NCI-H226 (cell line): ENCODE results near the gene FAM229A.
"Not testable (repeated sequence)": the region's sequence is repeated elsewhere in the genome, so short reads cannot be mapped to it uniquely, and the experiment has no call there.

Experiments
- DNase-seq: peaks from one replicate; pipeline ENCODE4 v3.0.0-alpha.2; 2015

FAM229A gene, protein sequence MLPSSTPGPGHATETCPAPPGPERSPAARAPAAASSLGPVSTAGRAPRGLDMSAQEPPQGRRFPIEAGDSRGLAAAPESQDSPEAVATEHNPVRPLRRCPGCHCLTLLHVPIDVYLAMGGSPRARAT

DNA sequence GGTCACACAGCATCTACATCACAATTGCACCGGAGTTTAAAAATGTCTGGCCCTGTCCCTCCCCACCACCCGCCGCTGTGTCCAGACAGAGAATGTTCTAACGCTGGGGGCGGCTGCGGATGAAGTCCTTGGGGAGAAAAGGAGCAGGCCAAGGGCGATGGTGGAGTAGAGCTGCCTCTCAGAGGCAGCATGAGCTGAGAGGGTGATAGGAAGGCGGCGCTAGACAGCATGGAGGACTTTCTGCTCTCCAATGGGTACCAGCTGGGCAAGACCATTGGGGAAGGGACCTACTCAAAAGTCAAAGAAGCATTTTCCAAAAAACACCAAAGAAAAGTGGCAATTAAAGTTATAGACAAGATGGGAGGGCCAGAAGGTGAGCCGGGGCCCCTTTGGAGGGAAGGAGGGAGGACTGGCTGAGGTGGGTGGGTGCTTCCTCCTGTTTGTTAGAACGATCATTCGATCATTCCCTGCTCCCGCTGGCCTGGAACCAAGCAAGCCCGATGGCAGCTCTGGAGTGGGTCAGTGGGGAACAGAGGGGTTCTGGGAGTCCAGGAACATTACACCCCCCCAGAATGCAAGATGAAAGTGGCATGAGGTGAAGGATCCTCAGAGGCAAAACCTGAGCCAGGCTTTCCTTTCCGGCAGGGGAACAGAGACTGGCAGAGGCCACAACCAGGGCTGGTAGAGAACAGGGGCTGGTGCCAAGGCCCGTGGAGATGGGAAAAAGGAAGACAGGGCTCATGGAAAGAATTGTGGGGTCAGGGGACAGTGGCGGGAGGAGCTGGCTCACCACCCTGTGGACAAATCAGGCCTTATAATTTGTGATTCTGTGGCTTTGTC, at the start of gene FAM229A, which contains the start of gene TSSK3:
Gene FAM229A, minus strand, starts transcription at position 12 of the 840 bp plus-strand sequence. CDS start 394 bp downstream, outside the sequence.
Gene TSSK3, plus strand, starts transcription at position 66 of the 840 bp plus-strand sequence. Its CDS starts 163 bp downstream, at position 229.
- DNase-seq = no peak

DNA sequence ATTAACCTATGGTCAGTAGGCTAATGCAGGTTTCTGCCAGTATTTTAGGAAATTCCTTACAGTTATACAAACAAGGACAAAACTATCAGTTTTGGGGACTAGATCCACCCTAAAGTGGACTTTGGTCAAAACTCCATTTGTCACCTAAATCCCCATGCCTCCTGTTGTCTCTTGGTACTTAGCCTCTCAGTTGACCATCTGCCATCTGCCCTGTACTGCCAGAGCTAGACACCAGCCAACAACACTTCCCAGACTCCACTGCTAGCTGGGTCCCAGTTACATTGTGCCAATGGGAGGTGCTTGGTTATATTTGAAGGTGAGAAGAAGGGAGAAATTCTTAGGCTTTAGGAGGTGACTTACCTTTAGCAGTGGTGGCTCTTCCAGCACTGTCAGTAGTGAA, 49.0 kb upstream of the FAM229A start:
- no peak for DNase-seq

DNA sequence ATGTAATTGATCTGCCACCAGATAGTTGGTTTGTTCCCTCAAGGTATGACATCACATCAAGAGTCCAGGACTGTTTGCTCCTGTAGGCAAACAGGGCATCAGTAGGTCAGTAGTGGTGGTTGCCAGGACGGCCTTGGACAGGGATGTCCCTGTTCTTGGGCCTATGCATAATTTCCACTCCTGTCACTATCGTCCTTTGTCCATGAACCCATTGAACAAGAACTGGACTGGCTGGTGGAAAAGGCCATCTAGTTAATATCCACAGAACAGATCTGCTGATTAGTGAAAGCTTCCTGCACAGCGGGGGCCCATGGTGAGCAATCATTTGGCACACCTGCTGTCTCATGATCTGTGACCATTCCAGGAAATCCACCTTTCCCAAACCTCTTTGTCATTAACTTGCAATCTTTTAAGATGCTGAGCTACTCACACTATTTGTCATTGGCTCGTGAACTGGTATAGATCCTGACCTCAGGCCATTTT, 44.4 kb upstream of the FAM229A start:
- DNase-seq = no peak

DNA sequence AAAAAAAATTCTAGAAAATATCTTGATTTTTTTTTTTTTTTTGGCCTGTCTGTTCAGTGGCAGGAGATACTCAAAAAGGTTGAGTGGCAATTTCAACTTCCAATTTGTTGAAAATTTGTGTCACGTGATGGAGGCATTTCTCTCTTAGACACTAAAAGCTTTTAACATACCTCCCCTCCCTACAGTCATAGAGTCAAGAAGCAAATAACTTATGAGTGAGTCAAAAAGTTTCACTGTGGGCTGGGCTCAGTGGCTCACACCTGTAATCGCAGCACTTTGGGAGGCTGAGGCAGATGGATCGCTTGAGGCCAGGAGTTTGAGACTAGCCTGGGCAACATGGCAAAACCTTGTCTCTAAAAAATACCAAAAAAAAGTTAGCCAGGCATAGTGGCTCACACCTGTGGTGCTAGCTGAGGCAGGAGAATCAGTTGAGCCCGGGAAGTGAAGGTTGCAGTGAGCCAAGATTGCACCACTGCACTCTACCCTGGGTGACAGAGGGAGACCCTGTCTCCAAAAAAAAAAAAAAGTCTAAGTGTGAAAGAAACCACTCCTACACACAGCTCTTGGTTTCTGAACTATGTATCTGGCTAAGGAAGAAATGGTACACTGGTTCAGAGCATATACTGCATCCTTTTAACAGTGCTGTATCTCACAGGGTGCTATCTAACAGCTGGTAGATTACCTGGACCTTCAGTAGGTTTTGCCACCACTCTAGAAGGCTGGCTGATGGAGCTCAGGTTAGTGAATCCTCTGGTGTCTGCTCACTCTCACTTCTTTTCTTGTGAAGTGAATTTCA, 43.6 kb upstream of the FAM229A start:
- DNase-seq = no peak

- no peak for DNase-seq
These were observed 42.7 kb upstream of the FAM229A start for GRCh38 chr1:32404946-32405345.

- peak; percentile 96 for DNase-seq
These were observed 38.8 kb upstream of the FAM229A start for GRCh38 chr1:32400876-32401631.

- DNase-seq = no peak
These were observed 37.6 kb upstream of the FAM229A start for GRCh38 chr1:32399843-32400242.

- DNase-seq = peak; percentile 26
These were observed 36.1 kb upstream of the FAM229A start for GRCh38 chr1:32398401-32398800.

DNA sequence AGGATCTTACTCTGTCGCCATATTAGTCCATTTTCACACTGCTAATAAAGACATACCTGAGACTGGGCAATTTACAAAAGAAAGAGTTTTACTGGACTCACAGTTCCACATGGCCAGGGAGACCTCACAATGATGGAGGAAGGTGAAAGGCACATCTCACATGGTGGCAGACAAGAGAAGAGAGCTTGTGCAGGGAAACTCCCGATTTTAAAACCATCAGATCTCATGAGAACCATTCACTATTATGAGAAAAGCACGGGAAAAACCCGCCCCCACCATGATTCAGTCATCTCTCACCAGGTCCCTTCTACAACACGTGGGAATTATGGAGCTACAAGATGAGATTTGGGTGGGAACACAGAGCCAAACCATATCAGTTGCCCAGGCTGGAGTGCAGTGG, 34.2 kb upstream of the FAM229A start:
- not testable (repeated sequence) for DNase-seq

DNA sequence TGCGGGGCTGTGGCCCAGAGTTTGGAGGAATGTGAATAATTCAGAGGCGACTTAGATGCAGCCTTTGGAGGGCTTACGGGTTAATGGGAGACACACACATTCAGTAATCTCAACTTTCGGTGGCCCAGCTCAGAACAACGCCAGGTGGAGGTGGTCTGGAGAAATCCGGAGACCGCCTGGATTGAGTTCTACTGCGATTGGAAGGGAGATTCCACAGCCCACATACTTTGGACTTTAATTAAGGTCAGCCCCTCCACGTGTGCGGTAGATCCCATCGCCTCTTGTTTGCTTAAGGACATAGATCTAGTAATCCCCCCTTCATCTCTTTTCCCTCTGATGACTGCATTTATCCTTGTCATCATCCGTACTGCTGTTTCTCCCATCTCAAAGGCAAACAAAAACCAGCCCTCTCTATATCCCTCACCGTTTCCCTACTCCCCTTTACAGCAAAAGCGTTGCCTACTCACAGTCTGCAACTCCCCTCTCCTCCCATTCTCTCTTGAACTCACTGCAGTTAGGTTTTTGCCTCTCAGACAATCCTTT, 32.7 kb upstream of the FAM229A start:
- no peak for DNase-seq

DNA sequence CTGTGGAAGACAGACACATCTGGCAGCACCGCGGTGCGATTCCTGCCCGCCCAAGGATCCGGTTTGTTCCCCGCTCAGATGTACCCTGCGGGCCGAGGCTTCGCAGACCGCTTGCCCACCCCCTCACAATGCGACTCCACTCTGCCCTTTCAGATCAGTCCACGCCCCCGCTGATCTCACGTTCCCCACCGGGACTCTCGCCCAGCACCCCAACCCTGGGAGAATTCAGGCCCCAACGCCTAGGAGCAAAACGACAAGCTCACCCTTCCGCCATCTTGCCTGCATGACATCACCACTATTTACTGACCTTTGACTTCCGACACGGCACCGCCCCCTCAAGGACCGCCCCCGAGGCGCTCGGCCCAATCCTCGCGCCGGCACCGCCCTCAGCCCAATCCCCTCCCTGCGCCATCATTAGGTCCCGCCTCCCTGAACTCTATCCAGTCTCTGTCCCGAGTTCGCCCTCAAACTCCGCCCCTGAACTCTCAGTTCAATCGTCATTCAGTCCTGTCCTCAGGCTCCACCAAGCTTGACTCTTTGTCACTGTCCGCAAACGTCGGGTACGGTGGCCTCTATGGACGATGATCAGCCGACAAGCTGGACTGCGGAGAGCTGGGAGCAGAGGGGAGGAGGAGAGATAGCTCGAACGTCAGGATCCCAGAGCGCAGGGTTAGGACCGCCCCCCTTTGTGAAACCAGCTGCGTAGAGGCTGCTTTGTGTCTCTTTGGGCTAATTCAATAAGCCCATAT, 32.0 kb upstream of the FAM229A start, which contains the start of gene BSDC1:
Gene BSDC1, minus strand, starts transcription at position 301 of the 749 bp plus-strand sequence. Its CDS starts 27 bp downstream, at position 274.
- DNase-seq = peak; percentile 91

- peak; percentile 20 for DNase-seq
These were observed 31.5 kb upstream of the FAM229A start for GRCh38 chr1:32393832-32394140.

DNA sequence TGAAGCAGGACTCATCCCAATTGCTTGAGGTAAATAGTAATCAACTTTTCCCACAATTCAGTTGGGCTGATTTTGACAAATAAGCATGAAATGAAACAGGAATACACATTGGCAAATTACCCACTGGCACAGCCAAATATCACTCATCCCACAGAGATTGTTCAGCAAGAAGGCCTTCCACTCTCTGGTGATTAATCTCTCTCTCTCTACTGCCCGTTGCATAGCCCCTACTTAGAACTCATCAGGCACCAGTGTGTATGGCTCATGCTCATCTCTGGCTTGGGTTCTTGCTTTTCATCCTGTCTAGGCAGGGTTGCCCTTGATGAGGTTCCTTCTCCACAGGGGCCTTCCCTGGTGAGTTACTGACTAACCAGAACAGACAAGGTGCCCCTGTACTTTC, 30.9 kb upstream of the FAM229A start:
- DNase-seq = no peak

DNA sequence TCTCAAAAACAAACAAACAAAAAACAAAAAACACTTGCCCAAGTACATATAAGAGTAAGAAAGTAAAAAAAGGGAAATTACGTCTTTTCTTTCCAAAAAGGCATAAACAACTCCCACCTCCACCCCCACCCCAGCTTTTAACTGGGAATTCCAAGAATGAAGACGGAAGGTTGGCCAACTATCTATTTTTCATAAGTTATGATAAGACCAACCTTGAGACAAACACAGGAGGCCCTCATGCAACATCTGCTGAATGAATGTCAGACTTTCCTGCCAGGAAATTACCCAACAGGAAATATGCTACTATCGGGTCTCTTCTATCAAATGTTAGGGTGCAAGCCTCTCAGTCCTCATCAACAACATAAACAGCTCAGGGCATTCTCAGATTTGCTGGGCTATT, 30.0 kb upstream of the FAM229A start:
- peak; percentile 11 for DNase-seq

- DNase-seq = no peak
These were observed 28.9 kb upstream of the FAM229A start for GRCh38 chr1:32390904-32391870.

DNA sequence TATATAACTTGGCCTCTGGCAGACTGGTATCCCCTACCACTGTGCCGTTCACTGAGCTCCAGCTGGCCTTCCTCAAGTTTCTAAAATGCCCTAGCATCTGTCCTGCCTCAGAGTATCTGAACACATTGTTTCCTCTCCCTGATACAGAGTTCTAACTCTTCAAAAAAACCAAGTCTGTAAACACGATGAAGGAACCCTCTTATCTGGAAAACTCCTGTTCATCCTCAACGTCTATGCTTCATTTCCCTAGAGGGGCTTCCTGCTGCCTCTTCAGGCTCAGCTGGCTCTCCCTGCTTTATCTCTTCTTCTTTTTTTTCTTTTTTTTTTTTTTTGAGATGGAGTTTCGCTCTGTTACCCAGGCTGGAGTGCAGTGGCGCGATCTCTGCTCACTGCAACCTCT, 26.4 kb upstream of the FAM229A start:
- DNase-seq = no peak

DNA sequence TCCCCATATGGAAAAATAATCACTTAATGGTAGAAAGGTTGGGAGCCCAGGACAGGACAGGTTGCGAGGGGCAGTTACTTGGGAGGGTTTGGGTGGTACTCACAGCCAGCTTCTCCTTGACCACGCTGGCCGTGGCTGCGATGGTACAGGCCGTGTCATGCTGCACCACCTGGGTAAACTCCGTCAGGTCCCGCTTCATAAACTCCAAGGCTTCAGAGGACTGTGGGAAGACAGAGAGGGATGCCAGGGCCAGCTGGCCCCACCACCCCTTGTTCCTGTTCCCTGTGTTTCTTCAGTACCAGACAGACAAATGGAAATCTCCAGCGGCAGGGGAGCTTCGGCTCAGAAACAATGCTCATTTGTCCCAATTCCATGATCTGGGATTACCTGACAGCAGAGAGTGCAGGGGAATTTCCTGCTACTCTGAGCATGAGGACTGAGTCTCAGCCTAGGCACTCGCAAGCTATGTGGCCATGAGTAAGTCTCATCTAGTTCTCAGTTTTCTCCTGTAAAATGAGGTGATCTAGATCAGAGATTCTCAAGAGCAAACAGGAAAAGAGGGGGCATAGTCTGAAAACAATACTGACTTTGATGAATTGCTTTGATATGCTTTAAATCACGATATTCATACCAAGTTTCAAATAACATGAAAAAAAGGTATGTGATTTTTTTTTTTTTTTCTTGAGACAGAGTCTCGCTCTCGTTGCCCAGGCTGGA, 24.5 kb upstream of the FAM229A start:
- DNase-seq = no peak

GRCh38 chr1:32380057-32380456, 17.8 kb upstream of the FAM229A start:
- no peak for DNase-seq

DNA sequence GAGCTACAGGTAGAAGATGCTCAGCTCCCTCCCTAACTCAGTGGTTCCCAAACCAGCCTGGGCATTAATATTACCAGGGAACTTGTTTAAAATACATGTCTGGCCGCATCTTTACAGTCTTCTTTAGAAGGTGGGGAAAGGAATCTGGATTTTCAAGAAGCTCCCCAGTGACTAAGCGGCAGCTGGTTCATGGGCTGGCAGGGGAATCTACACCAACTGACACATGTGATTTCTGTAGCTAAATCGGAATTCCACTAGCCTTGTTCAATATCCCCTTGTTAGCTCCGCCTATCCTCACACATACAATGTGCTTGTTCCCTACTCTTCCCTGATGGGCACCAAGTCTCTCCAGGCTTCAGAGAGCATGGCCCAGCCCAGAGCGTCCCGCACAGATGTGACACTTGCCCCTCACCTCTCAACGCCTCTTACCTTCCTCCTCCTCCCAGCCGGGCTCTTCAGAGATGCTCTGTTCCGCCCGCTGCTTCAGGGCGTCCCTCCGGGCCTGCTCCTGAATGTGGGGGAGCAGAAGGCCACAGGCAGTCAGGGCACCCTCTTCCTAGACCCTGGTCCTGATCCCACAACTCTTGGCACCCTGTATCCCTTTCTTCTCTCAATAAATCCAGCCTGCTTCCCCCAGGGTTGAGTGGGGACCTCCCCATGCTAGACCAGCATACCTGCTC, 15.4 kb upstream of the FAM229A start:
- DNase-seq = no peak
